Esophagus muscularis mucosa (tissue), 4 donors: Measurements from ENCODE around the gene HGS. TPM values are rescaled to one million over a fixed set of nuclear protein-coding genes. Genes with fewer than 3 reads are reported as not detected.

Source experiments
- DNase-seq: peaks from one replicate; pipeline ENCODE4 v3.0.0-alpha.2; 2017; ENCODE audit errors: extremely low spot score
- H3K27ac ChIP-seq, 4 donors: fragments of 200-600 bp; sonication (generic); replicated peaks in 1 of 4; 1 replicate in 3 of 4; 2 replicates in 1 of 4; pipeline ENCODE4 v1.5.1; 2016 to 2019; ENCODE audit warnings: mild to moderate bottlenecking in 1 of 4
- H3K27me3 ChIP-seq, 4 donors: fragments of 200-600 bp; sonication (generic); one replicate each; pipeline versions ENCODE4 v1.5.1 to v1.6.0; 2016 to 2019
- H3K36me3 ChIP-seq, 4 donors: fragments of 200-600 bp; sonication (generic); one replicate each; pipeline ENCODE4 v1.5.1; 2016 to 2019
- H3K4me1 ChIP-seq, 4 donors: fragments of 200-600 bp; sonication (generic); one replicate each; pipeline ENCODE4 v1.5.1; 2016 to 2019
- H3K4me3 ChIP-seq, 4 donors: fragments of 200-600 bp; sonication (generic); 1 replicate in 2 of 4; 2 replicates in 2 of 4; pipeline ENCODE4 v1.5.1; 2016 to 2019; ENCODE audit warnings: mild to moderate bottlenecking in 4 of 4, moderate library complexity in 1 of 4
- H3K9me3 ChIP-seq, 4 donors: fragments of 200-600 bp; sonication (generic); 1 replicate in 3 of 4; 2 replicates in 1 of 4; pipeline ENCODE4 v1.5.1; 2016 to 2019
- EP300 ChIP-seq: sonication (generic); formaldehyde crosslinking; IDR thresholded peaks from one replicate; pipeline ENCODE4 v1.6.1; 2017; ENCODE audit warnings: antibody characterized with exemption
- POLR2A ChIP-seq: fragments of 450-650 bp; IDR thresholded peaks from one replicate; pipeline ENCODE4 v1.6.1; 2017; ENCODE audit warnings: antibody characterized with exemption, moderate library complexity, mild to moderate bottlenecking, low read depth
- POLR2AphosphoS5 ChIP-seq, 2 donors: sonication (generic); formaldehyde crosslinking; IDR thresholded peaks; one replicate each; pipeline ENCODE4 v1.6.1; 2017; ENCODE audit warnings: antibody characterized with exemption in 2 of 2
- WGBS: methylation state at CpG from one replicate; pipeline ENCODE4 v1.1.5; 2018; 5-methylcytosine and 5-hydroxymethylcytosine counted together
- intact Hi-C: fragments of 100-400 bp; cut with DNase I; formaldehyde crosslinking; loops from one replicate; pipeline ENCODE4 v1.15.1; 2023
- total RNA-seq, 4 donors: library from RNA; depleted of rRNA; stranded (reverse); fragments of >200 nt; gene quantifications; one replicate each; pipeline versions ENCODE4 v1.1.0 to v1.2.1, GENCODE V29; 2016
- TF ChIP-seq, protein P1 (sequence below), 3 experiments: fragments of 200-600 bp in 2 of 3; fragments of 450-650 bp in 1 of 3; sonication (generic) in 2 of 3; IDR thresholded peaks; one replicate each; pipeline ENCODE4 v1.5.1; 2017 to 2019; ENCODE audit warnings: antibody characterized with exemption in 3 of 3, mild to moderate bottlenecking in 2 of 3, moderate library complexity in 1 of 3

HGS gene
- total RNA-seq, 4 donors from 2014 or later: 47.8 to 99.1 (median 65.5) TPM

DNA sequence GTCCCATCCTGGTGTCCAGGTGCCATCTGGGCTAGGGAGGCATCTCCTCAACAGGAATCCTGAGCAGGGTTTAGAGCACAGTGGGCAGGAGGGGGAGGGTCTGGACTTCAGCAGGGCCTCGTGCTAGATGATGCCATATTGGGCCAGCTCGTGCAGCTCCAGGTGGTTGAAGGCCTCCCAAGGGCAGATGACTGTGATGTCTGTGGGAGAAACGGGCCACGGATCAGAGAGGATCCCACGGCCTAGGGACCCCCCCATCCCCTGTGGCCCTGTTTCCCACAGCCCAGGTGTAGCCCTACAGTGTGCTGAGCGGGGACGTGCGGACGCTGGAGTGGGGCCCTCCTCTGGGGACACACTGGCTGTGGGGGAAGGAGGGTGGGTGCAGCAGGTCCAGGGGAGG is 32.9 kb upstream of the HGS start:
- H3K9me3 ChIP-seq: peaks cover 0 to 7% (median 5%) of the 10 kb centered on the region in 4 donors
- TF ChIP-seq EP300: no peak
- no peak for TF ChIP-seq POLR2AphosphoS5 (IDR thresholded peaks at IDR 0.05)
- TF ChIP-seq POLR2A: no peak
- TF ChIP-seq, protein P1, sequence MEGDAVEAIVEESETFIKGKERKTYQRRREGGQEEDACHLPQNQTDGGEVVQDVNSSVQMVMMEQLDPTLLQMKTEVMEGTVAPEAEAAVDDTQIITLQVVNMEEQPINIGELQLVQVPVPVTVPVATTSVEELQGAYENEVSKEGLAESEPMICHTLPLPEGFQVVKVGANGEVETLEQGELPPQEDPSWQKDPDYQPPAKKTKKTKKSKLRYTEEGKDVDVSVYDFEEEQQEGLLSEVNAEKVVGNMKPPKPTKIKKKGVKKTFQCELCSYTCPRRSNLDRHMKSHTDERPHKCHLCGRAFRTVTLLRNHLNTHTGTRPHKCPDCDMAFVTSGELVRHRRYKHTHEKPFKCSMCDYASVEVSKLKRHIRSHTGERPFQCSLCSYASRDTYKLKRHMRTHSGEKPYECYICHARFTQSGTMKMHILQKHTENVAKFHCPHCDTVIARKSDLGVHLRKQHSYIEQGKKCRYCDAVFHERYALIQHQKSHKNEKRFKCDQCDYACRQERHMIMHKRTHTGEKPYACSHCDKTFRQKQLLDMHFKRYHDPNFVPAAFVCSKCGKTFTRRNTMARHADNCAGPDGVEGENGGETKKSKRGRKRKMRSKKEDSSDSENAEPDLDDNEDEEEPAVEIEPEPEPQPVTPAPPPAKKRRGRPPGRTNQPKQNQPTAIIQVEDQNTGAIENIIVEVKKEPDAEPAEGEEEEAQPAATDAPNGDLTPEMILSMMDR (IDR thresholded peaks at IDR 0.05): no peak
- WGBS: 71% methylated on average over 5 of the region's 9 CpGs
- intact Hi-C loops: no loop called here
- no peaks in the 10 kb centered on the region for H3K36me3 ChIP-seq
- no peak for DNase-seq
- peaks cover 0 to 92% (median 28%) of the 10 kb centered on the region in 4 donors for H3K27me3 ChIP-seq
- H3K4me1 ChIP-seq: peaks cover 0 to 8% (median 3%) of the 10 kb centered on the region in 4 donors
- H3K4me3 ChIP-seq: no peak overlapping the region
- H3K27ac ChIP-seq: no peak overlapping the region

GRCh38 chr17:81651692-81652091 is 32.1 kb upstream of the HGS start:
- H3K27me3 ChIP-seq: peaks cover 0 to 92% (median 28%) of the 10 kb centered on the region in 4 donors
- H3K36me3 ChIP-seq: no peaks in the 10 kb centered on the region
- intact Hi-C loops: no loop called here
- TF ChIP-seq EP300: no peak
- TF ChIP-seq POLR2A: no peak
- no peak for TF ChIP-seq POLR2AphosphoS5 (IDR thresholded peaks at IDR 0.05)
- TF ChIP-seq, protein P1 (IDR thresholded peaks at IDR 0.05): no peak
- peaks cover 0 to 8% (median 3%) of the 10 kb centered on the region in 4 donors for H3K4me1 ChIP-seq
- WGBS: 89% methylated on average over 8 of the region's 10 CpGs
- DNase-seq: no peak
- no peak overlapping the region for H3K4me3 ChIP-seq
- peaks cover 0 to 7% (median 5%) of the 10 kb centered on the region in 4 donors for H3K9me3 ChIP-seq
- no peak overlapping the region for H3K27ac ChIP-seq

GRCh38 chr17:81652906-81653771 is 30.7 kb upstream of the HGS start:
- H3K4me3 ChIP-seq: no peak overlapping the region
- WGBS: 27% methylated on average over 8 of the region's 27 CpGs
- TF ChIP-seq POLR2A (no peak), EP300 (no peak), POLR2AphosphoS5 (IDR thresholded peaks at IDR 0.05) (no peak)
- TF ChIP-seq, protein P1 (IDR thresholded peaks at IDR 0.05): no peak

DNA sequence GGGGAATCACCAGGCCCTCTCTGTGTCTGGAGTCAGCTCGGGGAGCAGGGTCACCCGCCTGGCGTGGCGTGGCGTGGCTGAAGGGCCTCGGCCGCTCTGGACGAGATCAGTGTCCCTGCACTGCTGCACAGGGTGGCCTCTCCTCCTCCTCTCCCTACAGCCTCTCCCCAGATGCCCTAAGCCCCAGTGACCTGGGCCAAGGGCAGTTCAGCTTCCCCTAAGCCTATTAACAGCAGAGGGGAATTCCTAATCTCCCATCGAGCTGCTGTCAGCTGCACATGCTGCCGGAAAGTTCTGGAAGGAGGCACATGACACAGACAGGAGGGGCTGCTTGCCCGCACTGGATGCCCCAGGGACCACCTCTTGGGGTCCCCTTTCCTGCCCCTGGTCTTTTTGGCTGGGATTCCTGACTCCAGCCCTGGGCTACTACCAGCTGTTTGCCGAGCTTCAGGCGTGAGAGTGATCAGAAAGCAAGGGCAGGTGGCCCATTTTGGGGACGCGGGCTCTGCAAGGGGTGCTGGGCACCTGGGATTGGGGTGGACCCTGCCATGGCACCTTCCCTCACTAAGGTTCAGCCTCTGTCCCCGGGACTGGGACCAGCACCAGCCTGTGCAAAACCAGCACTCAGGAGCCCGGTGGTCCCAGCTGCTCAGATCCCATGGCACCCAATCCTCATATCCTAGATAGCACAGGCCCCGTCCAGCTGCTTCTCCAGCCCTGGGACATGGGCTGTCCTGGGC is 28.3 kb upstream of the HGS start:
- 60% methylated on average over 1 of the region's 18 CpGs for WGBS
- no peak for DNase-seq
- Histone ChIP-seq H3K27me3 (peaks cover 0 to 53% (median 6%) of the 10 kb centered on the region in 4 donors), H3K4me3 (no peak overlapping the region), H3K4me1 (no peaks in the 10 kb centered on the region), H3K27ac (no peak overlapping the region), H3K9me3 (no peaks in the 10 kb centered on the region), H3K36me3 (no peaks in the 10 kb centered on the region)
- TF ChIP-seq POLR2A (no peak), POLR2AphosphoS5 (IDR thresholded peaks at IDR 0.05) (no peak), EP300 (no peak)
- TF ChIP-seq, protein P1 (IDR thresholded peaks at IDR 0.05): no peak
- intact Hi-C loops: no loop called here

More at GRCh38 chr17:81652906-81653771, 30.7 kb upstream of the HGS start:
- intact Hi-C loops: no loop called here
- peaks cover 0 to 77% (median 26%) of the 10 kb centered on the region in 4 donors for H3K27me3 ChIP-seq
- H3K9me3 ChIP-seq: peaks cover 0 to 7% (median 5%) of the 10 kb centered on the region in 4 donors
- DNase-seq: no peak
- no peaks in the 10 kb centered on the region for H3K36me3 ChIP-seq
- H3K4me1 ChIP-seq: peaks cover 0 to 4% (median 1%) of the 10 kb centered on the region in 4 donors
- no peak overlapping the region for H3K27ac ChIP-seq
